Astrocyte of the hippocampus (primary cell): ENCODE results near the gene PRR11.
"Not testable (repeated sequence)": the region's sequence is repeated elsewhere in the genome, so short reads cannot be mapped to it uniquely, and the experiment has no call there.

ENCODE experiments used
- DNase-seq: peaks from one replicate; pipeline ENCODE4 v3.0.0; 2011; ENCODE audit warnings: low read depth, low spot score

Gene PRR11

GRCh38 chr17:59151591-59151990, 4.0 kb upstream of the PRR11 start:
- no peak for DNase-seq

GRCh38 chr17:59152925-59153324, 2.6 kb upstream of the PRR11 start:
- no peak for DNase-seq

- peak; percentile 73 for DNase-seq
These were observed 1.2 kb upstream of the PRR11 start for GRCh38 chr17:59154292-59154720.

- peak; percentile 100 for DNase-seq
These were observed 666 bp upstream of the PRR11 start, which contains the start of gene SKA2 for GRCh38 chr17:59154721-59155438. SKA2 (minus strand) TSS chr17:59155186; CDS start chr17:59155163, 23 bp downstream.

- DNase-seq, result no peak
These were observed 4.8 kb downstream of the PRR11 start for GRCh38 chr17:59160157-59161025.

GRCh38 chr17:59161477-59161876, 5.9 kb downstream of the PRR11 start:
- DNase-seq, result no peak

- peak; percentile 89 for DNase-seq
These were observed 10.4 kb downstream of the PRR11 start for GRCh38 chr17:59165933-59166342.

- peak; percentile 49 for DNase-seq
These were observed 12.0 kb downstream of the PRR11 start for GRCh38 chr17:59167571-59168001.

GRCh38 chr17:59172436-59173004, 17.0 kb downstream of the PRR11 start:
- DNase-seq, result no peak

GRCh38 chr17:59174671-59175070, 19.1 kb downstream of the PRR11 start:
- DNase-seq, result no peak

- DNase-seq, result no peak
These were observed 19.5 kb downstream of the PRR11 start for GRCh38 chr17:59175076-59175475.

GRCh38 chr17:59178266-59178985, 22.9 kb downstream of the PRR11 start:
- DNase-seq, result no peak

GRCh38 chr17:59179601-59180000, 24.1 kb downstream of the PRR11 start:
- not testable (repeated sequence) for DNase-seq

- DNase-seq, result no peak
These were observed 25.1 kb downstream of the PRR11 start for GRCh38 chr17:59180626-59181025.

- no peak for DNase-seq
These were observed 25.9 kb downstream of the PRR11 start for GRCh38 chr17:59181481-59181880.

GRCh38 chr17:59185997-59186396, 30.5 kb downstream of the PRR11 start:
- DNase-seq, result no peak

GRCh38 chr17:59186850-59187249, 31.3 kb downstream of the PRR11 start:
- DNase-seq, result peak; percentile 8

GRCh38 chr17:59190806-59191205, 35.3 kb downstream of the PRR11 start:
- DNase-seq, result no peak

GRCh38 chr17:59193336-59193862, 37.9 kb downstream of the PRR11 start:
- no peak for DNase-seq

- DNase-seq, result no peak
These were observed 43.9 kb downstream of the PRR11 start for GRCh38 chr17:59199398-59199797.

GRCh38 chr17:59202320-59202719, 46.8 kb downstream of the PRR11 start:
- no peak for DNase-seq
